CD4-positive, alpha-beta T cell (primary cell): ENCODE measurements around the gene SESN1. TPM values are rescaled to one million over a fixed set of nuclear protein-coding genes. Genes with fewer than 3 reads are reported as not detected.

Experiments used
- ATAC-seq: fragments of 200-7000 bp; cut with Tn5 transposase; one replicate; pipeline ENCODE4 v1.10.0; 2022; ENCODE audit warnings: mild to moderate bottlenecking; ENCODE audit not compliant: poor library complexity
- CTCF ChIA-PET: fragments of 350-600 bp; sonication (Branson Sonifier 250); formaldehyde crosslinking; loops from one replicate; lab custom pipeline; 2021; ENCODE audit warnings: antibody characterized with exemption, inconsistent platforms; lab: Charles Lee
- POLR2A ChIA-PET: fragments of 350-600 bp; sonication (Branson Sonifier 250); formaldehyde crosslinking; loops from one replicate; lab custom pipeline; 2021; ENCODE audit warnings: antibody characterized with exemption, inconsistent platforms; lab: Charles Lee
- DNase-seq, 14 experiments: peaks; one replicate each; pipeline ENCODE4 v3.0.0-alpha.2; 2013 to 2020; ENCODE audit warnings: mixed read lengths in 2 of 14
- H3K27ac ChIP-seq, 2 donors: one replicate each; pipeline versions ENCODE4 v1.5.1 to v1.7.0; 2013; ENCODE audit warnings: low read length in 2 of 2, low read depth in 1 of 2, mild to moderate bottlenecking in 1 of 2
- H3K27me3 ChIP-seq, 2 experiments: 1 replicate in 1 of 2; 2 replicates in 1 of 2; pipeline versions ENCODE4 v1.6.1 to v1.7.0; 2013; ENCODE audit warnings: low read length in 2 of 2, control low read depth in 1 of 2, mild to moderate bottlenecking in 1 of 2, moderate library complexity in 1 of 2; ENCODE audit not compliant: insufficient read depth in 2 of 2, control insufficient read depth in 1 of 2
- H3K36me3 ChIP-seq: one replicate; pipeline ENCODE4 v1.6.1; 2013; ENCODE audit warnings: low read length, control low read depth; ENCODE audit not compliant: insufficient read depth
- H3K4me1 ChIP-seq: one replicate; pipeline ENCODE4 v1.6.1; 2013; ENCODE audit warnings: low read length, control low read depth; ENCODE audit not compliant: insufficient read depth
- H3K4me3 ChIP-seq: one replicate; pipeline ENCODE4 v1.5.1; 2013; ENCODE audit warnings: mild to moderate bottlenecking, low read length, moderate library complexity
- H3K9me3 ChIP-seq, 2 experiments: 1 replicate in 1 of 2; 2 replicates in 1 of 2; pipeline versions ENCODE4 v1.6.1 to v1.7.0; 2013; ENCODE audit warnings: low read length in 2 of 2, mild to moderate bottlenecking in 2 of 2, control low read depth in 1 of 2, moderate library complexity in 1 of 2; ENCODE audit not compliant: control insufficient read depth in 1 of 2, insufficient read depth in 1 of 2
- H3K27ac Mint-ChIP-seq: one replicate; pipeline ENCODE4 v1.8.0; 2020; ENCODE audit warnings: mixed read lengths
- H3K27me3 Mint-ChIP-seq: one replicate; pipeline ENCODE4 v1.8.0; 2021; ENCODE audit warnings: mixed read lengths
- H3K36me3 Mint-ChIP-seq: one replicate; pipeline ENCODE4 v1.8.0; 2021; ENCODE audit warnings: low read depth, mixed read lengths
- H3K4me1 Mint-ChIP-seq: one replicate; pipeline ENCODE4 v1.8.0; 2021; ENCODE audit warnings: low read depth, mixed read lengths
- H3K4me3 Mint-ChIP-seq: one replicate; pipeline ENCODE4 v1.8.0; 2020; ENCODE audit warnings: mild to moderate bottlenecking, mixed read lengths
- H3K9me3 Mint-ChIP-seq: one replicate; pipeline ENCODE4 v1.8.0; 2020; ENCODE audit warnings: mixed read lengths
- CTCF ChIP-seq: fragments of 200-600 bp; IDR thresholded peaks from one replicate; pipeline ENCODE4 v1.8.0; 2022; ENCODE audit warnings: antibody characterized with exemption, mild to moderate bottlenecking
- intact Hi-C, 2 experiments: fragments of 100-400 bp; cut with DNase I in 1 of 2; cut with micrococcal nuclease in 1 of 2; formaldehyde crosslinking; loops; one replicate each; pipeline versions ENCODE4 v1.15.1 to v1.9.0; 2023 to 2025; cut with DNase I, micrococcal nuclease
- total RNA-seq, 174 experiments: library from RNA in 2 of 174; stranded (reverse) in 2 of 174; gene quantifications; one replicate each; pipeline ENCODE4 v1.2.3 and lab custom pipeline; 2021 to 2026

The SESN1 gene
- total RNA-seq, 2 experiments from 2014 or later: 95.9 to 98.3 TPM

- H3K27ac ChIP-seq: no peak overlapping the region
- ATAC-seq (no peak), DNase-seq (no peak)
- H3K4me1 ChIP-seq: peaks cover 10% of the 10 kb centered on the region
- ChIA-PET CTCF (interaction anchor here (1.5 to 2.2 kb wide), 2 partner anchors 28 to 66 kb away, joined by 3 to 8 read pairs; no protein-coding TSS in a partner anchor), POLR2A (interaction anchor here (5.8 kb wide), 1 partner anchor 449 kb away, joined by 44 read pairs; no protein-coding TSS in a partner anchor)
- intact Hi-C loops: loop anchor here (5.0 to 10.0 kb wide), 4 partner anchors 375 to 687 kb away; partner anchors contain the start of genes AK9 (in 1 of the 2), CD164 (in 1 of the 2) and FIG4 (in 1 of the 2)
- no peaks in the 10 kb centered on the region for H3K36me3 ChIP-seq
- H3K9me3 Mint-ChIP-seq: no peaks in the 10 kb centered on the region
- H3K27me3 Mint-ChIP-seq: no peaks in the 10 kb centered on the region
- H3K36me3 Mint-ChIP-seq: peaks cover 14% of the 10 kb centered on the region
- no peak for TF ChIP-seq CTCF
- peak overlapping the region; percentile 94 for H3K27ac Mint-ChIP-seq
- H3K4me3 Mint-ChIP-seq: peak overlapping the region; percentile 100
- H3K27me3 ChIP-seq: no peaks in the 10 kb centered on the region
- H3K4me3 ChIP-seq: peak overlapping the region; percentile 93
- no peaks in the 10 kb centered on the region for H3K9me3 ChIP-seq
- H3K4me1 Mint-ChIP-seq: peaks cover 70% of the 10 kb centered on the region
Observed at GRCh38 chr6:109007521-109007920, 87.1 kb downstream of the SESN1 start.

- Histone ChIP-seq H3K4me1 (peaks cover 4% of the 10 kb centered on the region), H3K27me3 (no peaks in the 10 kb centered on the region), H3K27ac (no peak overlapping the region), H3K4me3 (peak overlapping the region; percentile 93), H3K36me3 (peaks cover 4% of the 10 kb centered on the region), H3K9me3 (no peaks in the 10 kb centered on the region)
- intact Hi-C loops: loop anchor here (5.0 to 10.0 kb wide), 4 partner anchors 375 to 688 kb away; partner anchors contain the start of genes AK9 (in 1 of the 2), CD164 (in 1 of the 2) and FIG4 (in 1 of the 2)
- DNase-seq (no peak), ATAC-seq (no peak)
- Mint-ChIP-seq H3K36me3 (peaks cover 21% of the 10 kb centered on the region), H3K9me3 (no peaks in the 10 kb centered on the region), H3K4me1 (peaks cover 73% of the 10 kb centered on the region), H3K27ac (peak overlapping the region; percentile 60), H3K4me3 (peak overlapping the region; percentile 100), H3K27me3 (no peaks in the 10 kb centered on the region)
- TF ChIP-seq CTCF: no peak
- ChIA-PET CTCF (no interaction called here), POLR2A (no interaction called here)
Observed at GRCh38 chr6:109006818-109007217, 87.8 kb downstream of the SESN1 start.

- DNase-seq (no peak), ATAC-seq (no peak)
- CTCF ChIA-PET: no interaction called here
- POLR2A ChIA-PET: no interaction called here
- Mint-ChIP-seq H3K9me3 (no peaks in the 10 kb centered on the region), H3K36me3 (peaks cover 40% of the 10 kb centered on the region), H3K27ac (no peak overlapping the region), H3K4me3 (no peak overlapping the region), H3K27me3 (no peaks in the 10 kb centered on the region), H3K4me1 (peaks cover 68% of the 10 kb centered on the region)
- peaks cover 43% of the 10 kb centered on the region for H3K36me3 ChIP-seq
- H3K9me3 ChIP-seq: no peaks in the 10 kb centered on the region
- no peak overlapping the region for H3K4me3 ChIP-seq
- intact Hi-C loops: loop anchor here in 1 of 2 experiments (10.0 kb wide), 1 partner anchor 692 kb away; the partner anchor contains the start of genes AK9 and FIG4
- H3K4me1 ChIP-seq: no peaks in the 10 kb centered on the region
- no peak overlapping the region for H3K27ac ChIP-seq
- no peaks in the 10 kb centered on the region for H3K27me3 ChIP-seq
- TF ChIP-seq CTCF: no peak
Observed at GRCh38 chr6:109002882-109003281, 91.8 kb downstream of the SESN1 start.
